Measurements from ENCODE around the gene ATG2A. TPM values are rescaled to one million over a fixed set of nuclear protein-coding genes. Genes with fewer than 3 reads are reported as not detected.

ATG2A gene
- total and polyA plus RNA-seq, 2 donors (not counting 3 experiments of a cell fraction or from before 2014, with no cell fraction given), result 13.4 to 24.3 TPM

GRCh38 chr11:64891215-64891848 lies 25.7 kb downstream of the ATG2A start:
- Histone ChIP-seq H3K9ac (replicated peaks; ENCODE audit: extremely low read depth, insufficient read depth, low read length) (no peak overlapping the region), H3K27ac (ENCODE audit: insufficient read depth, low read depth, low read length) (no peak overlapping the region), H3K27me3 (ENCODE audit: control insufficient read depth in 2 of 2, insufficient read depth in 2 of 2, low read length in 2 of 2) (no peaks in the 10 kb centered on the region), H3K36me3 (ENCODE audit: control insufficient read depth in 2 of 2, extremely low read depth in 1 of 2, insufficient read depth in 2 of 2, low read length in 2 of 2) (peaks cover 0 to 4% of the 10 kb centered on the region in 2 experiments), H3K4me3 (replicated peaks in 1 of 3; ENCODE audit: insufficient read depth in 1 of 3, low read depth in 1 of 3, low read length in 3 of 3) (no peak overlapping the region), H3K9me1 (replicated peaks; ENCODE audit: control insufficient read depth, extremely low read depth, insufficient read depth, low read length) (no peaks in the 10 kb centered on the region), H2AFZ (ENCODE audit: low read depth, low read length) (no peak overlapping the region), H4K20me1 (replicated peaks; ENCODE audit: control insufficient read depth, extremely low read depth, insufficient read depth, low read length) (no peaks in the 10 kb centered on the region), H3K79me2 (ENCODE audit: control insufficient read depth, insufficient read depth, low read length) (no peaks in the 10 kb centered on the region), H3K4me2 (ENCODE audit: insufficient read depth, low read length) (no peak overlapping the region), H3K9me3 (replicated peaks; ENCODE audit: control insufficient read depth, insufficient read depth, low read length) (no peaks in the 10 kb centered on the region), H3K4me1 (ENCODE audit: control insufficient read depth, extremely low read depth, insufficient read depth, low read length) (peaks cover 3% of the 10 kb centered on the region)
- dilution Hi-C loops (cut with MboI; ENCODE audit: extremely low pct_ligation_motif_present, low sequenced_read_pairs), result loop anchor here (10.0 kb wide), 1 partner anchor 47 kb away; the partner anchor contains the start of gene CDC42BPG
- no peak for DNase-seq (ENCODE audit: low read depth, low spot score)
- ChIA-PET CTCF (interaction anchor here (1.3 to 9.4 kb wide), 3 partner anchors 16 to 104 kb away, joined by 3 to 168 read pairs (median 4); partner anchors contain the start of gene CDC42BPG), POLR2A (no interaction called here)
- intact Hi-C loops (cut with micrococcal nuclease), result no loop called here
- TF ChIP-seq POLR2AphosphoS5 (IDR thresholded peaks at IDR 0.05; ENCODE audit: insufficient read depth, low read depth, low read length) (no peak), POLR2A (IDR thresholded peaks at IDR 0.05; ENCODE audit: low read depth, low read length) (no peak), MYC (IDR thresholded peaks at IDR 0.05; ENCODE audit: low read depth, low read length) (no peak), JUN (IDR thresholded peaks at IDR 0.05; ENCODE audit: borderline replicate concordance, insufficient read depth, insufficient read length, low read depth) (no peak), GATA2 (IDR thresholded peaks at IDR 0.05; ENCODE audit: insufficient read depth, insufficient read length, low read depth, low read length) (no peak)
- BruUV-seq (replicated peaks), result no TSS peak
- no peak for FAIRE-seq

DNA sequence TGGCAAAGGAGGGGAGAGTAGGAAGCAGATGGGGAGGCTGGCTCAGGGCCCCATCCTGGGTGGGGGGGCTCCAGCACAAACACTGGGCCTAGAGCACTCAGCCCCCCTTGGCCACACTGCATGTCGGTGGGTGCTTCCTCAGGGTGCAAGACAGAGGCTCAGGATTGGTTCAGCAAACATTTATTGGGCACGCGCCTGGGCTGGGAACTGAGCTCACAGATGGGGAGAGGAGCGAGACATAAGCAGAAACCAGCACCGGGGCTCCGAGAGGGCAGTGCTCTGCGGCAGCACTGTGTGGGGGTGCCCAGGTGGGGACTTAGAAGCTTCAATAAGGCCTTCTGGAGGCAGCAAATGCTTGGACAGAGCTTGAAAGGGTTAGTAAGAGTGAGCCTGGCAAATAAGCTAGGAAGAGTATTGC lies 26.5 kb downstream of the ATG2A start:
- H3K9ac ChIP-seq (replicated peaks; ENCODE audit: extremely low read depth, insufficient read depth, low read length), result no peak overlapping the region
- dilution Hi-C loops (cut with MboI; ENCODE audit: extremely low pct_ligation_motif_present, low sequenced_read_pairs) (loop anchor here (10.0 kb wide), 1 partner anchor 46 kb away; the partner anchor contains the start of gene CDC42BPG), intact Hi-C loops (cut with micrococcal nuclease) (no loop called here)
- BruUV-seq (replicated peaks), result no TSS peak
- POLR2A ChIA-PET, result no interaction called here
- H2AFZ ChIP-seq (ENCODE audit: low read depth, low read length), result no peak overlapping the region
- DNase-seq (ENCODE audit: low read depth, low spot score) (no peak), FAIRE-seq (no peak)
- H3K9me3 ChIP-seq (replicated peaks; ENCODE audit: control insufficient read depth, insufficient read depth, low read length), result no peaks in the 10 kb centered on the region
- CTCF ChIA-PET, result interaction anchor here (0.8 to 9.4 kb wide), 4 partner anchors 26 to 106 kb away, joined by 3 to 168 read pairs (median 4); partner anchors contain the start of genes BATF2 and CDC42BPG
- H3K27me3 ChIP-seq (ENCODE audit: control insufficient read depth in 2 of 2, insufficient read depth in 2 of 2, low read length in 2 of 2), result no peaks in the 10 kb centered on the region
- no peak overlapping the region for H3K4me3 ChIP-seq (replicated peaks in 1 of 3; ENCODE audit: insufficient read depth in 1 of 3, low read depth in 1 of 3, low read length in 3 of 3)
- H3K4me2 ChIP-seq (ENCODE audit: insufficient read depth, low read length), result no peak overlapping the region
- no peak for TF ChIP-seq FOS (IDR thresholded peaks at IDR 0.05; ENCODE audit: borderline replicate concordance, insufficient read depth, low read length)
- no peak for TF ChIP-seq POLR2AphosphoS5 (IDR thresholded peaks at IDR 0.05; ENCODE audit: insufficient read depth, low read depth, low read length)
- no peak for TF ChIP-seq MAX (IDR thresholded peaks at IDR 0.05; ENCODE audit: insufficient read depth, insufficient read length)
- no peak for TF ChIP-seq GATA2 (IDR thresholded peaks at IDR 0.05; ENCODE audit: insufficient read depth, insufficient read length, low read depth, low read length)
- TF ChIP-seq, protein P1, sequence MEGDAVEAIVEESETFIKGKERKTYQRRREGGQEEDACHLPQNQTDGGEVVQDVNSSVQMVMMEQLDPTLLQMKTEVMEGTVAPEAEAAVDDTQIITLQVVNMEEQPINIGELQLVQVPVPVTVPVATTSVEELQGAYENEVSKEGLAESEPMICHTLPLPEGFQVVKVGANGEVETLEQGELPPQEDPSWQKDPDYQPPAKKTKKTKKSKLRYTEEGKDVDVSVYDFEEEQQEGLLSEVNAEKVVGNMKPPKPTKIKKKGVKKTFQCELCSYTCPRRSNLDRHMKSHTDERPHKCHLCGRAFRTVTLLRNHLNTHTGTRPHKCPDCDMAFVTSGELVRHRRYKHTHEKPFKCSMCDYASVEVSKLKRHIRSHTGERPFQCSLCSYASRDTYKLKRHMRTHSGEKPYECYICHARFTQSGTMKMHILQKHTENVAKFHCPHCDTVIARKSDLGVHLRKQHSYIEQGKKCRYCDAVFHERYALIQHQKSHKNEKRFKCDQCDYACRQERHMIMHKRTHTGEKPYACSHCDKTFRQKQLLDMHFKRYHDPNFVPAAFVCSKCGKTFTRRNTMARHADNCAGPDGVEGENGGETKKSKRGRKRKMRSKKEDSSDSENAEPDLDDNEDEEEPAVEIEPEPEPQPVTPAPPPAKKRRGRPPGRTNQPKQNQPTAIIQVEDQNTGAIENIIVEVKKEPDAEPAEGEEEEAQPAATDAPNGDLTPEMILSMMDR (IDR thresholded peaks at IDR 0.05; ENCODE audit: extremely low read depth in 1 of 2, insufficient read depth in 1 of 2, low read depth in 1 of 2, low read length in 2 of 2), result no peak
- no peak for TF ChIP-seq MYC (IDR thresholded peaks at IDR 0.05; ENCODE audit: low read depth, low read length)
- no peak for TF ChIP-seq POLR2A (IDR thresholded peaks at IDR 0.05; ENCODE audit: low read depth, low read length)
- no peak for TF ChIP-seq JUN (IDR thresholded peaks at IDR 0.05; ENCODE audit: borderline replicate concordance, insufficient read depth, insufficient read length, low read depth)
- TF ChIP-seq EZH2 (IDR thresholded peaks at IDR 0.05; ENCODE audit: borderline replicate concordance, low read depth, low read length, severe bottlenecking), result no peak
- H3K4me1 ChIP-seq (ENCODE audit: control insufficient read depth, extremely low read depth, insufficient read depth, low read length), result peaks cover 9% of the 10 kb centered on the region
- no peak overlapping the region for H3K27ac ChIP-seq (ENCODE audit: insufficient read depth, low read depth, low read length)
- no peaks in the 10 kb centered on the region for H4K20me1 ChIP-seq (replicated peaks; ENCODE audit: control insufficient read depth, extremely low read depth, insufficient read depth, low read length)
- no peaks in the 10 kb centered on the region for H3K79me2 ChIP-seq (ENCODE audit: control insufficient read depth, insufficient read depth, low read length)
- no peaks in the 10 kb centered on the region for H3K9me1 ChIP-seq (replicated peaks; ENCODE audit: control insufficient read depth, extremely low read depth, insufficient read depth, low read length)
- H3K36me3 ChIP-seq (ENCODE audit: control insufficient read depth in 2 of 2, extremely low read depth in 1 of 2, insufficient read depth in 2 of 2, low read length in 2 of 2), result peaks cover 0 to 4% of the 10 kb centered on the region in 2 experiments
